HepG2 (cell line): Measurements from ENCODE around the gene TJP3. TPM values are rescaled to one million over a fixed set of nuclear protein-coding genes. Genes with fewer than 3 reads are reported as not detected.

Source experiments
- AKAP8 ChIP-seq: sonication (generic); formaldehyde crosslinking; IDR thresholded peaks from 2 replicates; pipeline ENCODE4 v1.5.1; 2020; ENCODE audit warnings: mild to moderate bottlenecking, missing genetic modification reagents
- FOXP1 ChIP-seq, 2 experiments: fragments of 450-650 bp in 1 of 2; IDR thresholded peaks; 2 replicates each; pipeline ENCODE4 v1.6.1; 2017 to 2018; ENCODE audit warnings: antibody characterized with exemption in 1 of 2
- GABPB1 ChIP-seq: IDR thresholded peaks from 2 replicates; pipeline ENCODE4 v1.6.1; 2016; ENCODE audit warnings: mild to moderate bottlenecking, missing genetic modification reagents, moderate library complexity, missing compliant biosample characterization
- KAT8 ChIP-seq: IDR thresholded peaks from 2 replicates; pipeline ENCODE4 v1.6.1; 2016; ENCODE audit warnings: missing genetic modification reagents, missing compliant biosample characterization
- MEIS2 ChIP-seq: sonication (generic); formaldehyde crosslinking; IDR thresholded peaks from 2 replicates; pipeline ENCODE4 v1.9.0; 2021; ENCODE audit warnings: mild to moderate bottlenecking, missing genetic modification reagents
- MIXL1 ChIP-seq: IDR thresholded peaks from 2 replicates; pipeline ENCODE4 v1.6.1; 2016
- NAIF1 ChIP-seq: sonication (generic); formaldehyde crosslinking; IDR thresholded peaks from 2 replicates; pipeline ENCODE4 v1.5.0; 2020; ENCODE audit warnings: mild to moderate bottlenecking, missing genetic modification reagents, borderline replicate concordance
- RFXANK ChIP-seq: IDR thresholded peaks from 2 replicates; pipeline ENCODE4 v1.6.1; 2016
- ZNF205 ChIP-seq: IDR thresholded peaks from 2 replicates; pipeline ENCODE4 v1.6.1; 2018; ENCODE audit warnings: missing biosample characterization, missing genetic modification reagents
- ZNF614 ChIP-seq: IDR thresholded peaks from 2 replicates; pipeline ENCODE4 v1.6.1; 2018; ENCODE audit warnings: missing biosample characterization, missing genetic modification reagents, inconsistent platforms, borderline replicate concordance
- polyA plus RNA-seq, 8 experiments: library from polyadenylated mRNA; depleted of rRNA in 3 of 8; stranded (reverse) in 7 of 8; unstranded in 1 of 8; fragments of >200 nt; fragmentation: Illumina TruSeq in 4 of 8; extraction: Trizol in 4 of 8; gene quantifications; 2 replicates each; pipeline versions ENCODE4 v1.2.1 to v1.2.3, GENCODE V29; 2011 to 2016; ENCODE audit warnings: low read depth in 4 of 8, missing spikeins in 1 of 8, mixed read lengths in 1 of 8; ENCODE audit not compliant: insufficient read depth in 1 of 8
- total RNA-seq, 5 experiments: library from RNA; depleted of rRNA; stranded (reverse); fragments of >200 nt; fragmentation: Illumina TruSeq; extraction: Trizol; gene quantifications; 2 replicates each; pipeline ENCODE4 v1.2.3, GENCODE V29; 2016; ENCODE audit warnings: low read depth in 1 of 5
- TF ChIP-seq, protein P1 (sequence below): sonication (generic); formaldehyde crosslinking; IDR thresholded peaks from 2 replicates; pipeline ENCODE4 v1.5.1; 2020; ENCODE audit warnings: mild to moderate bottlenecking, missing genetic modification reagents, moderate library complexity
- TF ChIP-seq, protein P2 (sequence below): fragments of 450-650 bp; IDR thresholded peaks from 2 replicates; pipeline ENCODE4 v1.6.1; 2016
- TF ChIP-seq, protein P3 (sequence below): sonication (generic); formaldehyde crosslinking; IDR thresholded peaks from 2 replicates; pipeline ENCODE4 v1.8.0; 2022; ENCODE audit warnings: missing genetic modification reagents, mild to moderate bottlenecking, borderline replicate concordance
- TF ChIP-seq, protein P4 (sequence below): sonication (generic); formaldehyde crosslinking; IDR thresholded peaks from 2 replicates; pipeline ENCODE4 v1.5.1; 2020; ENCODE audit warnings: mild to moderate bottlenecking, missing genetic modification reagents, borderline replicate concordance
- TF ChIP-seq, protein P5 (sequence below): sonication (generic); formaldehyde crosslinking; conservative IDR thresholded peaks from 2 replicates; pipeline ENCODE4 v1.8.0; 2022; ENCODE audit warnings: mild to moderate bottlenecking, moderate library complexity, missing genetic modification reagents

TJP3 gene
- total and polyA plus RNA-seq, 2 of the 13 experiments (the other 11 are each of a cell fraction or from before 2014, with no cell fraction given), result 2.3 to 21.5 TPM

DNA sequence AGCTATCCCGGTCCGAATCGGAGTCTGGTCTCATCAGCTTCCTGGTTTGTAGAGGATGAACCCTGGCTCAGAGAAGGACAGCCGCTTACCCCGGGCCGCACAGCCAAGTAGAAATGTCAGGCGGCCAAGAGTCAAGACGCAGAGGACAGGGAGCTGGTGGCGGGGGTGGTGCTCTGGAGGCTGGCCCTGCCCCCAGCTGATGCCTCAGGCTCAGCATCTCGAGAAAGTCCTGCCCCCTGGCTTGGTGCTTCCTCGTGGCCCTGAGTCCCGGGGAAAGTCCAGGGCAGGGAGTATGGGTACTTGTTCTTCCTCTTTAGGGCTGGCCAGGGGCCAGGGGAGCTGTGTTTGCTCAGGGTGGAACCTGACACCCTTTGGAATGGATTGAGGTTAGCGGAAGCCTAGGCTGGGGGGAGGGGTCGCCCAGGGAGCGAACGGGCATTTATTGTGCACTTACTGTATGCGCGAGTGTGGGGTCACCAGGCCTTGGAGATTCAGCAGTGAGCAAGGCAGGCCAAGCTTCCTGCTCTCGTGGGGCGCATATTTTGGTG is 2.2 kb downstream of the TJP3 start (continued):
- TF ChIP-seq, protein P1, sequence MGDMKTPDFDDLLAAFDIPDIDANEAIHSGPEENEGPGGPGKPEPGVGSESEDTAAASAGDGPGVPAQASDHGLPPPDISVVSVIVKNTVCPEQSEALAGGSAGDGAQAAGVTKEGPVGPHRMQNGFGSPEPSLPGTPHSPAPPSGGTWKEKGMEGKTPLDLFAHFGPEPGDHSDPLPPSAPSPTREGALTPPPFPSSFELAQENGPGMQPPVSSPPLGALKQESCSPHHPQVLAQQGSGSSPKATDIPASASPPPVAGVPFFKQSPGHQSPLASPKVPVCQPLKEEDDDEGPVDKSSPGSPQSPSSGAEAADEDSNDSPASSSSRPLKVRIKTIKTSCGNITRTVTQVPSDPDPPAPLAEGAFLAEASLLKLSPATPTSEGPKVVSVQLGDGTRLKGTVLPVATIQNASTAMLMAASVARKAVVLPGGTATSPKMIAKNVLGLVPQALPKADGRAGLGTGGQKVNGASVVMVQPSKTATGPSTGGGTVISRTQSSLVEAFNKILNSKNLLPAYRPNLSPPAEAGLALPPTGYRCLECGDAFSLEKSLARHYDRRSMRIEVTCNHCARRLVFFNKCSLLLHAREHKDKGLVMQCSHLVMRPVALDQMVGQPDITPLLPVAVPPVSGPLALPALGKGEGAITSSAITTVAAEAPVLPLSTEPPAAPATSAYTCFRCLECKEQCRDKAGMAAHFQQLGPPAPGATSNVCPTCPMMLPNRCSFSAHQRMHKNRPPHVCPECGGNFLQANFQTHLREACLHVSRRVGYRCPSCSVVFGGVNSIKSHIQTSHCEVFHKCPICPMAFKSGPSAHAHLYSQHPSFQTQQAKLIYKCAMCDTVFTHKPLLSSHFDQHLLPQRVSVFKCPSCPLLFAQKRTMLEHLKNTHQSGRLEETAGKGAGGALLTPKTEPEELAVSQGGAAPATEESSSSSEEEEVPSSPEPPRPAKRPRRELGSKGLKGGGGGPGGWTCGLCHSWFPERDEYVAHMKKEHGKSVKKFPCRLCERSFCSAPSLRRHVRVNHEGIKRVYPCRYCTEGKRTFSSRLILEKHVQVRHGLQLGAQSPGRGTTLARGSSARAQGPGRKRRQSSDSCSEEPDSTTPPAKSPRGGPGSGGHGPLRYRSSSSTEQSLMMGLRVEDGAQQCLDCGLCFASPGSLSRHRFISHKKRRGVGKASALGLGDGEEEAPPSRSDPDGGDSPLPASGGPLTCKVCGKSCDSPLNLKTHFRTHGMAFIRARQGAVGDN, result peak; percentile 81
- TF ChIP-seq MIXL1, result peak; percentile 67; the same call in 1 of the 2 replicates
- TF ChIP-seq, protein P2, sequence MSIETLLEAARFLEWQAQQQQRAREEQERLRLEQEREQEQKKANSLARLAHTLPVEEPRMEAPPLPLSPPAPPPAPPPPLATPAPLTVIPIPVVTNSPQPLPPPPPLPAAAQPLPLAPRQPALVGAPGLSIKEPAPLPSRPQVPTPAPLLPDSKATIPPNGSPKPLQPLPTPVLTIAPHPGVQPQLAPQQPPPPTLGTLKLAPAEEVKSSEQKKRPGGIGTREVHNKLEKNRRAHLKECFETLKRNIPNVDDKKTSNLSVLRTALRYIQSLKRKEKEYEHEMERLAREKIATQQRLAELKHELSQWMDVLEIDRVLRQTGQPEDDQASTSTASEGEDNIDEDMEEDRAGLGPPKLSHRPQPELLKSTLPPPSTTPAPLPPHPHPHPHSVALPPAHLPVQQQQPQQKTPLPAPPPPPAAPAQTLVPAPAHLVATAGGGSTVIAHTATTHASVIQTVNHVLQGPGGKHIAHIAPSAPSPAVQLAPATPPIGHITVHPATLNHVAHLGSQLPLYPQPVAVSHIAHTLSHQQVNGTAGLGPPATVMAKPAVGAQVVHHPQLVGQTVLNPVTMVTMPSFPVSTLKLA, result no peak
- peak; percentile 39; the same call in 1 of the 2 replicates for TF ChIP-seq MEIS2
- TF ChIP-seq ZNF205 (CRISPR knock-in tag), result peak; percentile 82
- TF ChIP-seq GABPB1 (CRISPR knock-in tag), result peak; percentile 42
- TF ChIP-seq FOXP1 (IDR thresholded peaks at IDR 0.05), result no peak
- peak; percentile 58; the same call in 1 of the 2 replicates for TF ChIP-seq FOXP1 (CRISPR knock-in tag; IDR thresholded peaks at IDR 0.05)
- TF ChIP-seq, protein P3, sequence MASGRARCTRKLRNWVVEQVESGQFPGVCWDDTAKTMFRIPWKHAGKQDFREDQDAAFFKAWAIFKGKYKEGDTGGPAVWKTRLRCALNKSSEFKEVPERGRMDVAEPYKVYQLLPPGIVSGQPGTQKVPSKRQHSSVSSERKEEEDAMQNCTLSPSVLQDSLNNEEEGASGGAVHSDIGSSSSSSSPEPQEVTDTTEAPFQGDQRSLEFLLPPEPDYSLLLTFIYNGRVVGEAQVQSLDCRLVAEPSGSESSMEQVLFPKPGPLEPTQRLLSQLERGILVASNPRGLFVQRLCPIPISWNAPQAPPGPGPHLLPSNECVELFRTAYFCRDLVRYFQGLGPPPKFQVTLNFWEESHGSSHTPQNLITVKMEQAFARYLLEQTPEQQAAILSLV, result no peak
- 0 out of 2 replicates have a peak, but pooled peaks have one; percentile 47 for TF ChIP-seq RFXANK
- peak; percentile 65; the same call in 1 of the 2 replicates for TF ChIP-seq ZNF614 (CRISPR knock-in tag)
- peak; percentile 74 for TF ChIP-seq KAT8 (CRISPR knock-in tag)
- TF ChIP-seq, protein P4, sequence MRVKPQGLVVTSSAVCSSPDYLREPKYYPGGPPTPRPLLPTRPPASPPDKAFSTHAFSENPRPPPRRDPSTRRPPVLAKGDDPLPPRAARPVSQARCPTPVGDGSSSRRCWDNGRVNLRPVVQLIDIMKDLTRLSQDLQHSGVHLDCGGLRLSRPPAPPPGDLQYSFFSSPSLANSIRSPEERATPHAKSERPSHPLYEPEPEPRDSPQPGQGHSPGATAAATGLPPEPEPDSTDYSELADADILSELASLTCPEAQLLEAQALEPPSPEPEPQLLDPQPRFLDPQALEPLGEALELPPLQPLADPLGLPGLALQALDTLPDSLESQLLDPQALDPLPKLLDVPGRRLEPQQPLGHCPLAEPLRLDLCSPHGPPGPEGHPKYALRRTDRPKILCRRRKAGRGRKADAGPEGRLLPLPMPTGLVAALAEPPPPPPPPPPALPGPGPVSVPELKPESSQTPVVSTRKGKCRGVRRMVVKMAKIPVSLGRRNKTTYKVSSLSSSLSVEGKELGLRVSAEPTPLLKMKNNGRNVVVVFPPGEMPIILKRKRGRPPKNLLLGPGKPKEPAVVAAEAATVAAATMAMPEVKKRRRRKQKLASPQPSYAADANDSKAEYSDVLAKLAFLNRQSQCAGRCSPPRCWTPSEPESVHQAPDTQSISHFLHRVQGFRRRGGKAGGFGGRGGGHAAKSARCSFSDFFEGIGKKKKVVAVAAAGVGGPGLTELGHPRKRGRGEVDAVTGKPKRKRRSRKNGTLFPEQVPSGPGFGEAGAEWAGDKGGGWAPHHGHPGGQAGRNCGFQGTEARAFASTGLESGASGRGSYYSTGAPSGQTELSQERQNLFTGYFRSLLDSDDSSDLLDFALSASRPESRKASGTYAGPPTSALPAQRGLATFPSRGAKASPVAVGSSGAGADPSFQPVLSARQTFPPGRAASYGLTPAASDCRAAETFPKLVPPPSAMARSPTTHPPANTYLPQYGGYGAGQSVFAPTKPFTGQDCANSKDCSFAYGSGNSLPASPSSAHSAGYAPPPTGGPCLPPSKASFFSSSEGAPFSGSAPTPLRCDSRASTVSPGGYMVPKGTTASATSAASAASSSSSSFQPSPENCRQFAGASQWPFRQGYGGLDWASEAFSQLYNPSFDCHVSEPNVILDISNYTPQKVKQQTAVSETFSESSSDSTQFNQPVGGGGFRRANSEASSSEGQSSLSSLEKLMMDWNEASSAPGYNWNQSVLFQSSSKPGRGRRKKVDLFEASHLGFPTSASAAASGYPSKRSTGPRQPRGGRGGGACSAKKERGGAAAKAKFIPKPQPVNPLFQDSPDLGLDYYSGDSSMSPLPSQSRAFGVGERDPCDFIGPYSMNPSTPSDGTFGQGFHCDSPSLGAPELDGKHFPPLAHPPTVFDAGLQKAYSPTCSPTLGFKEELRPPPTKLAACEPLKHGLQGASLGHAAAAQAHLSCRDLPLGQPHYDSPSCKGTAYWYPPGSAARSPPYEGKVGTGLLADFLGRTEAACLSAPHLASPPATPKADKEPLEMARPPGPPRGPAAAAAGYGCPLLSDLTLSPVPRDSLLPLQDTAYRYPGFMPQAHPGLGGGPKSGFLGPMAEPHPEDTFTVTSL (CRISPR knock-in tag), result peak; percentile 54; the same call in 1 of the 2 replicates
- TF ChIP-seq NAIF1 (CRISPR knock-in tag), result no peak
- TF ChIP-seq, protein P5, sequence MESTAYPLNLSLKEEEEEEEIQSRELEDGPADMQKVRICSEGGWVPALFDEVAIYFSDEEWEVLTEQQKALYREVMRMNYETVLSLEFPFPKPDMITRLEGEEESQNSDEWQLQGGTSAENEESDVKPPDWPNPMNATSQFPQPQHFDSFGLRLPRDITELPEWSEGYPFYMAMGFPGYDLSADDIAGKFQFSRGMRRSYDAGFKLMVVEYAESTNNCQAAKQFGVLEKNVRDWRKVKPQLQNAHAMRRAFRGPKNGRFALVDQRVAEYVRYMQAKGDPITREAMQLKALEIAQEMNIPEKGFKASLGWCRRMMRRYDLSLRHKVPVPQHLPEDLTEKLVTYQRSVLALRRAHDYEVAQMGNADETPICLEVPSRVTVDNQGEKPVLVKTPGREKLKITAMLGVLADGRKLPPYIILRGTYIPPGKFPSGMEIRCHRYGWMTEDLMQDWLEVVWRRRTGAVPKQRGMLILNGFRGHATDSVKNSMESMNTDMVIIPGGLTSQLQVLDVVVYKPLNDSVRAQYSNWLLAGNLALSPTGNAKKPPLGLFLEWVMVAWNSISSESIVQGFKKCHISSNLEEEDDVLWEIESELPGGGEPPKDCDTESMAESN (CRISPR knock-in tag), result 0 out of 2 replicates have a peak, but pooled peaks have one; percentile 53
- TF ChIP-seq AKAP8 (CRISPR knock-in tag), result no peak
